SK-N-SH (cell line): ENCODE data around the gene HK2. TPM values are rescaled to one million over a fixed set of nuclear protein-coding genes. Genes with fewer than 3 reads are reported as not detected.

ENCODE experiments used
- CTCF ChIA-PET: fragments of 300-600, 350-600 bp; formaldehyde crosslinking; extraction: SDS; loops from one replicate; lab custom pipeline; 2021; lab: Yijun Ruan, JAX
- POLR2A ChIA-PET: fragments of 350-600 bp; sonication (Branson Sonifier 250); formaldehyde crosslinking; extraction: SDS; loops from one replicate; lab custom pipeline; 2020; ENCODE audit warnings: antibody characterized with exemption, inconsistent platforms; lab: Yijun Ruan, JAX
- DNase-seq: peaks from one replicate; pipeline ENCODE4 v3.0.0; 2012
- H2AFZ ChIP-seq: fragments of 200-600 bp; sonication (generic); 2 replicates; pipeline ENCODE4 v1.8.1; 2016; ENCODE audit warnings: antibody characterized with exemption, mild to moderate bottlenecking, low read depth
- H3F3A ChIP-seq: fragments of 200-600 bp; sonication (generic); replicated peaks from 2 replicates; pipeline ENCODE3; 2016; ENCODE audit warnings: antibody characterized with exemption, mild to moderate bottlenecking; ENCODE audit not compliant: insufficient read depth
- H3K27ac ChIP-seq, 2 experiments: fragments of 200-500 bp in 1 of 2; fragments of 200-600 bp in 1 of 2; sonication (Bioruptor generic) in 1 of 2; sonication (generic), shearing (Covaris generic) in 1 of 2; 2 replicates each; pipeline versions ENCODE4 v1.5.1 to v1.6.1; 2014 to 2016; ENCODE audit warnings: low read depth in 2 of 2, inconsistent platforms in 1 of 2, low read length in 1 of 2, mild to moderate bottlenecking in 1 of 2, mixed read lengths in 1 of 2
- H3K27me3 ChIP-seq: fragments of 200-600 bp; sonication (generic), shearing (Covaris generic); 2 replicates; pipeline ENCODE4 v1.6.1; 2016; ENCODE audit warnings: mixed run types; ENCODE audit not compliant: insufficient read depth
- H3K36me3 ChIP-seq, 2 experiments: fragments of 200-500 bp in 1 of 2; fragments of 200-600 bp in 1 of 2; sonication (Bioruptor generic) in 1 of 2; sonication (generic) in 1 of 2; replicated peaks in 1 of 2; 2 replicates each; pipeline versions ENCODE3 to v1.5.1; 2014 to 2016; ENCODE audit warnings: low read length in 1 of 2, mild to moderate bottlenecking in 1 of 2; ENCODE audit not compliant: insufficient read depth in 2 of 2, control insufficient read depth in 1 of 2
- H3K4me1 ChIP-seq, 2 experiments: fragments of 200-500 bp in 1 of 2; fragments of 200-600 bp in 1 of 2; sonication (Bioruptor generic) in 1 of 2; sonication (generic), shearing (Covaris generic) in 1 of 2; 2 replicates each; pipeline versions ENCODE4 v1.5.1 to v1.6.1; 2014 to 2016; ENCODE audit warnings: low read depth in 1 of 2, low read length in 1 of 2, mixed run types in 1 of 2; ENCODE audit not compliant: insufficient read depth in 2 of 2, control insufficient read depth in 1 of 2
- H3K4me2 ChIP-seq: fragments of 200-600 bp; sonication (generic), shearing (Covaris generic); 2 replicates; pipeline ENCODE4 v1.6.1; 2017; ENCODE audit warnings: mixed run types
- H3K4me3 ChIP-seq, 2 experiments: fragments of 200-500 bp in 1 of 2; fragments of 200-600 bp in 1 of 2; sonication (Bioruptor generic) in 1 of 2; sonication (generic), shearing (Covaris generic) in 1 of 2; 2 replicates each; pipeline versions ENCODE4 v1.5.1 to v1.8.1; 2014 to 2016; ENCODE audit warnings: low read depth in 2 of 2, inconsistent platforms in 1 of 2, low read length in 1 of 2, mild to moderate bottlenecking in 1 of 2, mixed read lengths in 1 of 2, moderate library complexity in 1 of 2
- H3K79me2 ChIP-seq: fragments of 200-600 bp; sonication (generic); 2 replicates; pipeline ENCODE4 v1.8.1; 2017; ENCODE audit warnings: mild to moderate bottlenecking; ENCODE audit not compliant: insufficient read depth
- H3K9ac ChIP-seq: fragments of 200-600 bp; sonication (generic); 2 replicates; pipeline ENCODE4 v1.6.1; 2017; ENCODE audit warnings: mixed run types
- H3K9me2 ChIP-seq: fragments of 200-600 bp; sonication (generic); 2 replicates; pipeline ENCODE4 v1.6.1; 2017; ENCODE audit warnings: mixed run types
- H3K9me3 ChIP-seq: fragments of 200-600 bp; sonication (generic); 2 replicates; pipeline ENCODE4 v1.6.1; 2017; ENCODE audit warnings: mixed run types, mild to moderate bottlenecking, moderate library complexity
- H4K20me1 ChIP-seq: fragments of 200-600 bp; sonication (generic); 2 replicates; pipeline ENCODE4 v1.6.1; 2017; ENCODE audit warnings: mild to moderate bottlenecking, mixed run types; ENCODE audit not compliant: insufficient read depth
- ELF1 ChIP-seq: IDR thresholded peaks from 2 replicates; pipeline ENCODE4 v1.4.0; 2012
- EP300 ChIP-seq, 2 experiments: IDR thresholded peaks; 2 replicates each; pipeline versions ENCODE4 v1.4.0 to v1.6.1; 2012; ENCODE audit warnings: borderline replicate concordance in 1 of 2, low read depth in 1 of 2, low read length in 1 of 2
- GABPA ChIP-seq: IDR thresholded peaks from 2 replicates; pipeline ENCODE4 v1.4.0; 2012; ENCODE audit warnings: low read depth, mild to moderate bottlenecking
- JUND ChIP-seq: IDR thresholded peaks from 2 replicates; pipeline ENCODE4 v1.4.0; 2012
- MEF2A ChIP-seq: IDR thresholded peaks from 2 replicates; pipeline ENCODE4 v1.4.0; 2012; ENCODE audit warnings: low read depth, borderline replicate concordance
- MXI1 ChIP-seq: IDR thresholded peaks from 2 replicates; pipeline ENCODE4 v1.6.1; 2012; ENCODE audit warnings: mild to moderate bottlenecking, low read depth, low read length, improper control_type of control experiment
- NRF1 ChIP-seq: IDR thresholded peaks from 2 replicates; pipeline ENCODE4 v1.6.1; 2012; ENCODE audit warnings: low read depth, mild to moderate bottlenecking, low read length
- POLR2AphosphoS5 ChIP-seq: IDR thresholded peaks from 2 replicates; pipeline ENCODE4 v1.6.1; 2012; ENCODE audit warnings: low read depth, low read length
- RFX5 ChIP-seq: IDR thresholded peaks from 2 replicates; pipeline ENCODE4 v1.6.1; 2012; ENCODE audit warnings: mild to moderate bottlenecking, improper control_type of control experiment, low read length
- WGBS: methylation state at CpG from one replicate; pipeline ENCODE4 v1.1.6; 2017; ENCODE audit warnings: low lambda C conversion rate; 5-methylcytosine and 5-hydroxymethylcytosine counted together
- polyA plus RNA-seq, 3 experiments: library from polyadenylated mRNA; depleted of rRNA; stranded (reverse); fragments of >200 nt; gene quantifications; 2 replicates each; pipeline ENCODE4 v1.2.3, GENCODE V29; 2012
- TF ChIP-seq, protein P1 (sequence below): IDR thresholded peaks from 2 replicates; pipeline ENCODE4; 2012
- TF ChIP-seq, protein P2 (sequence below): IDR thresholded peaks from 2 replicates; pipeline ENCODE4 v1.4.0; 2012; ENCODE audit warnings: low read depth
- TF ChIP-seq, protein P3 (sequence below): IDR thresholded peaks from 2 replicates; pipeline ENCODE4 v1.4.0; 2012; ENCODE audit warnings: low read depth, borderline replicate concordance
- TF ChIP-seq, protein P4 (sequence below): fragments of 150-350 bp; IDR thresholded peaks from 2 replicates; pipeline ENCODE4 v1.6.1; 2017; ENCODE audit warnings: antibody characterized with exemption, low read length, low read depth, borderline replicate concordance
- TF ChIP-seq, protein P5 (sequence below): IDR thresholded peaks from 2 replicates; pipeline ENCODE4 v1.6.1; 2012; ENCODE audit warnings: mild to moderate bottlenecking, low read depth, low read length, moderate library complexity

The HK2 gene
- polyA plus RNA-seq, 1 of the 3 experiments (the other 2 are of a cell fraction), result 13.5 TPM

- H3K9ac ChIP-seq, result no peak overlapping the region
- H3F3A ChIP-seq, result no peaks in the 10 kb centered on the region
- H3K9me3 ChIP-seq, result no peaks in the 10 kb centered on the region
- CTCF ChIA-PET, result interaction anchor here (0.6 kb wide), 1 partner anchor 283 kb away, joined by 3 read pairs; the partner anchor contains the start of gene TACR1
- H3K4me2 ChIP-seq, result no peak overlapping the region
- no peaks in the 10 kb centered on the region for H3K36me3 ChIP-seq
- no peak overlapping the region for H3K27ac ChIP-seq
- TF ChIP-seq, protein P1, sequence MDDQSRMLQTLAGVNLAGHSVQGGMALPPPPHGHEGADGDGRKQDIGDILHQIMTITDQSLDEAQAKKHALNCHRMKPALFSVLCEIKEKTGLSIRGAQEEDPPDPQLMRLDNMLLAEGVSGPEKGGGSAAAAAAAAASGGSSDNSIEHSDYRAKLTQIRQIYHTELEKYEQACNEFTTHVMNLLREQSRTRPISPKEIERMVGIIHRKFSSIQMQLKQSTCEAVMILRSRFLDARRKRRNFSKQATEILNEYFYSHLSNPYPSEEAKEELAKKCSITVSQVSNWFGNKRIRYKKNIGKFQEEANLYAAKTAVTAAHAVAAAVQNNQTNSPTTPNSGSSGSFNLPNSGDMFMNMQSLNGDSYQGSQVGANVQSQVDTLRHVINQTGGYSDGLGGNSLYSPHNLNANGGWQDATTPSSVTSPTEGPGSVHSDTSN, result no peak
- TF ChIP-seq JUND (no peak), MXI1 (no peak), ELF1 (no peak), NRF1 (no peak), EP300 (IDR thresholded peaks at IDR 0.05; ENCODE audit: borderline replicate concordance in 1 of 2, low read depth in 1 of 2, low read length in 1 of 2) (no peak), POLR2AphosphoS5 (no peak)
- TF ChIP-seq, protein P2, sequence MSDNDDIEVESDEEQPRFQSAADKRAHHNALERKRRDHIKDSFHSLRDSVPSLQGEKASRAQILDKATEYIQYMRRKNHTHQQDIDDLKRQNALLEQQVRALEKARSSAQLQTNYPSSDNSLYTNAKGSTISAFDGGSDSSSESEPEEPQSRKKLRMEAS, result no peak
- TF ChIP-seq, protein P3, sequence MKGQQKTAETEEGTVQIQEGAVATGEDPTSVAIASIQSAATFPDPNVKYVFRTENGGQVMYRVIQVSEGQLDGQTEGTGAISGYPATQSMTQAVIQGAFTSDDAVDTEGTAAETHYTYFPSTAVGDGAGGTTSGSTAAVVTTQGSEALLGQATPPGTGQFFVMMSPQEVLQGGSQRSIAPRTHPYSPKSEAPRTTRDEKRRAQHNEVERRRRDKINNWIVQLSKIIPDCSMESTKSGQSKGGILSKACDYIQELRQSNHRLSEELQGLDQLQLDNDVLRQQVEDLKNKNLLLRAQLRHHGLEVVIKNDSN, result no peak
- TF ChIP-seq, protein P4, sequence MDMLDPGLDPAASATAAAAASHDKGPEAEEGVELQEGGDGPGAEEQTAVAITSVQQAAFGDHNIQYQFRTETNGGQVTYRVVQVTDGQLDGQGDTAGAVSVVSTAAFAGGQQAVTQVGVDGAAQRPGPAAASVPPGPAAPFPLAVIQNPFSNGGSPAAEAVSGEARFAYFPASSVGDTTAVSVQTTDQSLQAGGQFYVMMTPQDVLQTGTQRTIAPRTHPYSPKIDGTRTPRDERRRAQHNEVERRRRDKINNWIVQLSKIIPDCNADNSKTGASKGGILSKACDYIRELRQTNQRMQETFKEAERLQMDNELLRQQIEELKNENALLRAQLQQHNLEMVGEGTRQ, result no peak
- no peaks in the 10 kb centered on the region; a peak in 1 of 4 replicates for H3K4me1 ChIP-seq
- H4K20me1 ChIP-seq, result no peaks in the 10 kb centered on the region
- no peaks in the 10 kb centered on the region for H3K79me2 ChIP-seq
- DNase-seq, result no peak
- no peak overlapping the region for H2AFZ ChIP-seq
- H3K27me3 ChIP-seq, result no peaks in the 10 kb centered on the region; the same call in 1 of the 2 replicates
- H3K4me3 ChIP-seq, result no peak overlapping the region
- 57% methylated on average over 2 of the region's 2 CpGs for WGBS
- POLR2A ChIA-PET, result no interaction called here
- no peaks in the 10 kb centered on the region for H3K9me2 ChIP-seq
These were observed 82.5 kb downstream of the HK2 start for GRCh38 chr2:74916394-74916793.

- Histone ChIP-seq H3K4me2 (no peak overlapping the region), H3K4me1 (no peaks in the 10 kb centered on the region; a peak in 1 of 4 replicates), H3K27ac (no peak overlapping the region), H3K9me2 (no peaks in the 10 kb centered on the region), H3F3A (no peaks in the 10 kb centered on the region)
- POLR2A ChIA-PET, result no interaction called here
- WGBS, result 74% methylated on average over 20 of the region's 20 CpGs
- TF ChIP-seq, protein P5, sequence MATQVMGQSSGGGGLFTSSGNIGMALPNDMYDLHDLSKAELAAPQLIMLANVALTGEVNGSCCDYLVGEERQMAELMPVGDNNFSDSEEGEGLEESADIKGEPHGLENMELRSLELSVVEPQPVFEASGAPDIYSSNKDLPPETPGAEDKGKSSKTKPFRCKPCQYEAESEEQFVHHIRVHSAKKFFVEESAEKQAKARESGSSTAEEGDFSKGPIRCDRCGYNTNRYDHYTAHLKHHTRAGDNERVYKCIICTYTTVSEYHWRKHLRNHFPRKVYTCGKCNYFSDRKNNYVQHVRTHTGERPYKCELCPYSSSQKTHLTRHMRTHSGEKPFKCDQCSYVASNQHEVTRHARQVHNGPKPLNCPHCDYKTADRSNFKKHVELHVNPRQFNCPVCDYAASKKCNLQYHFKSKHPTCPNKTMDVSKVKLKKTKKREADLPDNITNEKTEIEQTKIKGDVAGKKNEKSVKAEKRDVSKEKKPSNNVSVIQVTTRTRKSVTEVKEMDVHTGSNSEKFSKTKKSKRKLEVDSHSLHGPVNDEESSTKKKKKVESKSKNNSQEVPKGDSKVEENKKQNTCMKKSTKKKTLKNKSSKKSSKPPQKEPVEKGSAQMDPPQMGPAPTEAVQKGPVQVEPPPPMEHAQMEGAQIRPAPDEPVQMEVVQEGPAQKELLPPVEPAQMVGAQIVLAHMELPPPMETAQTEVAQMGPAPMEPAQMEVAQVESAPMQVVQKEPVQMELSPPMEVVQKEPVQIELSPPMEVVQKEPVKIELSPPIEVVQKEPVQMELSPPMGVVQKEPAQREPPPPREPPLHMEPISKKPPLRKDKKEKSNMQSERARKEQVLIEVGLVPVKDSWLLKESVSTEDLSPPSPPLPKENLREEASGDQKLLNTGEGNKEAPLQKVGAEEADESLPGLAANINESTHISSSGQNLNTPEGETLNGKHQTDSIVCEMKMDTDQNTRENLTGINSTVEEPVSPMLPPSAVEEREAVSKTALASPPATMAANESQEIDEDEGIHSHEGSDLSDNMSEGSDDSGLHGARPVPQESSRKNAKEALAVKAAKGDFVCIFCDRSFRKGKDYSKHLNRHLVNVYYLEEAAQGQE, result no peak
- TF ChIP-seq, protein P2, result no peak
- TF ChIP-seq GABPA (no peak), RFX5 (no peak), MEF2A (no peak)
- TF ChIP-seq, all 33 proteins: peak for 0
- H3K36me3 ChIP-seq, result no peaks in the 10 kb centered on the region
- no peaks in the 10 kb centered on the region for H4K20me1 ChIP-seq
- no peaks in the 10 kb centered on the region for H3K9me3 ChIP-seq
- H3K4me3 ChIP-seq, result no peak overlapping the region
- no peaks in the 10 kb centered on the region for H3K79me2 ChIP-seq
- no peak for DNase-seq
- H3K9ac ChIP-seq, result no peak overlapping the region
- no peak overlapping the region for H2AFZ ChIP-seq
- CTCF ChIA-PET, result interaction anchor here (0.9 to 4.4 kb wide), 14 partner anchors 9 to 692 kb away, joined by 3 to 33 read pairs (median 9); partner anchors contain the start of gene TACR1
- H3K27me3 ChIP-seq, result no peaks in the 10 kb centered on the region
These were observed 84.0 kb downstream of the HK2 start for GRCh38 chr2:74917702-74918619.
